Peyer's patch (tissue), 4 donors: ENCODE measurements around the gene B4GALNT4.

Experiments used
- CTCF ChIP-seq, 6 experiments: fragments of 450-650 bp in 4 of 6; fragments of 200-600 bp in 2 of 6; sonication (generic) in 1 of 6; IDR thresholded peaks; one replicate each; pipeline ENCODE4 v1.5.1; 2017 to 2019; ENCODE audit warnings: antibody characterized with exemption in 6 of 6, mild to moderate bottlenecking in 3 of 6, moderate library complexity in 1 of 6
- POLR2A ChIP-seq, 2 donors: fragments of 450-650 bp; IDR thresholded peaks; one replicate each; pipeline ENCODE4 v1.5.1; 2017; ENCODE audit warnings: antibody characterized with exemption in 2 of 2, mild to moderate bottlenecking in 2 of 2, moderate library complexity in 2 of 2

GRCh38 chr11:362642-363442, 6.5 kb upstream of the B4GALNT4 start:
- TF ChIP-seq CTCF (IDR thresholded peaks at IDR 0.05) (no peak), POLR2A (IDR thresholded peaks at IDR 0.05) (no peak)
